ENCODE results near the gene CCDC180. TPM values are rescaled to one million over a fixed set of nuclear protein-coding genes. Genes with fewer than 3 reads are reported as not detected.

The CCDC180 gene
- polyA plus RNA-seq, 2 of the 4 experiments (the other 2 are of a cell fraction) = 1.7 to 2.4 TPM

DNA sequence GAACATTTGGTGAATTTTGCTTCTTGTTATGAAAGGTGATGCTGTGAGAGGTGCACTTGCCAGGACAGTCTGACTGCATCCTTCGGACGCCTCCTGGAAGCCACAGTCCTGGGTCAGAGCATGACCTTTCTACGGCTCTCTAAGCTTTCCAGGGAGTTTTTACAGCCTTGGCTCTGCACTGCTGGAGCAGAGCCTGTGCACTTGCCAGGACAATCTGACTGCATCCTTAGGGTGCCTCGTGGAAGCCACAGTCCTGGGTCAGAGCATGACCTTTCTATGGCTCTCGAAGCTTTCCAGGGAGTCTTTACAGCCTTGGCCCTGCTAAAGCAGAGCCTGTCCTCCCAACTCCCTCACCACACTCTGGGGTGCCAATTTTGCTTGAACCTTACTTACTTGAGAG, 49.6 kb downstream of the CCDC180 start:
- 58% methylated on average over 4 of the region's 5 CpGs for WGBS (ENCODE audit: missing lambda C conversion rate)
- TF ChIP-seq, protein P1, sequence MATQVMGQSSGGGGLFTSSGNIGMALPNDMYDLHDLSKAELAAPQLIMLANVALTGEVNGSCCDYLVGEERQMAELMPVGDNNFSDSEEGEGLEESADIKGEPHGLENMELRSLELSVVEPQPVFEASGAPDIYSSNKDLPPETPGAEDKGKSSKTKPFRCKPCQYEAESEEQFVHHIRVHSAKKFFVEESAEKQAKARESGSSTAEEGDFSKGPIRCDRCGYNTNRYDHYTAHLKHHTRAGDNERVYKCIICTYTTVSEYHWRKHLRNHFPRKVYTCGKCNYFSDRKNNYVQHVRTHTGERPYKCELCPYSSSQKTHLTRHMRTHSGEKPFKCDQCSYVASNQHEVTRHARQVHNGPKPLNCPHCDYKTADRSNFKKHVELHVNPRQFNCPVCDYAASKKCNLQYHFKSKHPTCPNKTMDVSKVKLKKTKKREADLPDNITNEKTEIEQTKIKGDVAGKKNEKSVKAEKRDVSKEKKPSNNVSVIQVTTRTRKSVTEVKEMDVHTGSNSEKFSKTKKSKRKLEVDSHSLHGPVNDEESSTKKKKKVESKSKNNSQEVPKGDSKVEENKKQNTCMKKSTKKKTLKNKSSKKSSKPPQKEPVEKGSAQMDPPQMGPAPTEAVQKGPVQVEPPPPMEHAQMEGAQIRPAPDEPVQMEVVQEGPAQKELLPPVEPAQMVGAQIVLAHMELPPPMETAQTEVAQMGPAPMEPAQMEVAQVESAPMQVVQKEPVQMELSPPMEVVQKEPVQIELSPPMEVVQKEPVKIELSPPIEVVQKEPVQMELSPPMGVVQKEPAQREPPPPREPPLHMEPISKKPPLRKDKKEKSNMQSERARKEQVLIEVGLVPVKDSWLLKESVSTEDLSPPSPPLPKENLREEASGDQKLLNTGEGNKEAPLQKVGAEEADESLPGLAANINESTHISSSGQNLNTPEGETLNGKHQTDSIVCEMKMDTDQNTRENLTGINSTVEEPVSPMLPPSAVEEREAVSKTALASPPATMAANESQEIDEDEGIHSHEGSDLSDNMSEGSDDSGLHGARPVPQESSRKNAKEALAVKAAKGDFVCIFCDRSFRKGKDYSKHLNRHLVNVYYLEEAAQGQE (IDR thresholded peaks at IDR 0.05) = no peak
- no peak for TF ChIP-seq HOXA7 (CRISPR knock-in tag; IDR thresholded peaks at IDR 0.05)
- no peak for TF ChIP-seq EHMT2 (IDR thresholded peaks at IDR 0.05; ENCODE audit: low read depth)
- TF ChIP-seq MYC (IDR thresholded peaks at IDR 0.05; ENCODE audit: borderline replicate concordance, low read length) = no peak
- no peak for TF ChIP-seq CBX8 (IDR thresholded peaks at IDR 0.05)
- no peak for TF ChIP-seq SMC3 (IDR thresholded peaks at IDR 0.05)
- no peak for TF ChIP-seq CBX2 (IDR thresholded peaks at IDR 0.05; ENCODE audit: borderline replicate concordance, low read depth)
- TF ChIP-seq, protein P2, sequence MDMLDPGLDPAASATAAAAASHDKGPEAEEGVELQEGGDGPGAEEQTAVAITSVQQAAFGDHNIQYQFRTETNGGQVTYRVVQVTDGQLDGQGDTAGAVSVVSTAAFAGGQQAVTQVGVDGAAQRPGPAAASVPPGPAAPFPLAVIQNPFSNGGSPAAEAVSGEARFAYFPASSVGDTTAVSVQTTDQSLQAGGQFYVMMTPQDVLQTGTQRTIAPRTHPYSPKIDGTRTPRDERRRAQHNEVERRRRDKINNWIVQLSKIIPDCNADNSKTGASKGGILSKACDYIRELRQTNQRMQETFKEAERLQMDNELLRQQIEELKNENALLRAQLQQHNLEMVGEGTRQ (IDR thresholded peaks at IDR 0.05) = no peak
- no peak for TF ChIP-seq EHF (CRISPR knock-in tag; IDR thresholded peaks at IDR 0.05)
- TF ChIP-seq, protein P3, sequence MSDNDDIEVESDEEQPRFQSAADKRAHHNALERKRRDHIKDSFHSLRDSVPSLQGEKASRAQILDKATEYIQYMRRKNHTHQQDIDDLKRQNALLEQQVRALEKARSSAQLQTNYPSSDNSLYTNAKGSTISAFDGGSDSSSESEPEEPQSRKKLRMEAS (IDR thresholded peaks at IDR 0.05) = no peak
- TF ChIP-seq NR3C1 (IDR thresholded peaks at IDR 0.05) = no peak
- TF ChIP-seq CHD4 (IDR thresholded peaks at IDR 0.05; ENCODE audit: borderline replicate concordance) = no peak
- TF ChIP-seq RCOR1 (IDR thresholded peaks at IDR 0.05; ENCODE audit: low read depth, low read length) = no peak
- no peak for TF ChIP-seq FOSB (CRISPR knock-in tag; IDR thresholded peaks at IDR 0.05)
- TF ChIP-seq MAZ (IDR thresholded peaks at IDR 0.05; ENCODE audit: borderline replicate concordance, low read depth, low read length) = no peak
- TF ChIP-seq HOXB5 (CRISPR knock-in tag; IDR thresholded peaks at IDR 0.05) = no peak
- TF ChIP-seq NFE2L2 (conservative IDR thresholded peaks at IDR 0.05; ENCODE audit: low read length) = no peak
- no peak for TF ChIP-seq KDM5A (IDR thresholded peaks at IDR 0.05)

More for the DNA sequence above, 49.6 kb downstream of the CCDC180 start:
- ATAC-seq = no peak
- CTCF ChIA-PET = interaction anchor here (1.1 to 1.8 kb wide), 3 partner anchors 29 to 500 kb away, joined by 3 to 4 read pairs (median 4); no protein-coding TSS in a partner anchor
- no peaks in the 10 kb centered on the region for H3K4me1 ChIP-seq
- no peak for DNase-seq (ENCODE audit: low read depth in 1 of 2, low spot score in 1 of 2)
- no peak for FAIRE-seq
- H3K4me2 ChIP-seq = no peak overlapping the region
- no peaks in the 10 kb centered on the region for H3K9me3 ChIP-seq
- no peak overlapping the region for H3K27ac ChIP-seq
- POLR2A ChIA-PET = no interaction called here
- H3K4me3 ChIP-seq = no peak overlapping the region

Small RNA genes within 50 kb of the gene (small RNA-seq; reads per million reads assigned to genes)
- gene AL512590.2 (0 reads per million in 6 experiments), gene CCDC180 (0 to 2.1 (median 0) reads per million in 6 experiments)

Other genes with a start within 250 kb of the CCDC180 start
- 15.7 and 18.3 TPM in 2 replicates for gene TDRD7, start 104.4 kb downstream of the CCDC180 start, polyA plus RNA-seq (2011; rRNA removed)
- gene TDRD7, start 104.4 kb downstream of the CCDC180 start, polyA plus RNA-seq (2017; fragmentation: RNase III; extraction: RNeasy Plus Mini Kit Qiagen cat#74134 plus additional on column Dnase treatment) = 11.1 to 14.2 TPM (median 11.5 TPM) in 3 replicates
- gene TMOD1, start 194.0 kb downstream of the CCDC180 start, polyA plus RNA-seq (2011; rRNA removed) = 0.28 and 0.48 TPM in 2 replicates
- gene TMOD1, start 194.0 kb downstream of the CCDC180 start, polyA plus RNA-seq (2017; fragmentation: RNase III; extraction: RNeasy Plus Mini Kit Qiagen cat#74134 plus additional on column Dnase treatment) = 0.62 to 0.98 TPM (median 0.80 TPM) in 3 replicates

Measured in A549 (cell line).